ENCODE data around the gene GAB2. TPM values are rescaled to one million over a fixed set of nuclear protein-coding genes. Genes with fewer than 3 reads are reported as not detected.

Gene GAB2
- total RNA-seq, 4 donors from 2014 or later, result 39.6 to 57.3 (median 46.6) TPM

DNA sequence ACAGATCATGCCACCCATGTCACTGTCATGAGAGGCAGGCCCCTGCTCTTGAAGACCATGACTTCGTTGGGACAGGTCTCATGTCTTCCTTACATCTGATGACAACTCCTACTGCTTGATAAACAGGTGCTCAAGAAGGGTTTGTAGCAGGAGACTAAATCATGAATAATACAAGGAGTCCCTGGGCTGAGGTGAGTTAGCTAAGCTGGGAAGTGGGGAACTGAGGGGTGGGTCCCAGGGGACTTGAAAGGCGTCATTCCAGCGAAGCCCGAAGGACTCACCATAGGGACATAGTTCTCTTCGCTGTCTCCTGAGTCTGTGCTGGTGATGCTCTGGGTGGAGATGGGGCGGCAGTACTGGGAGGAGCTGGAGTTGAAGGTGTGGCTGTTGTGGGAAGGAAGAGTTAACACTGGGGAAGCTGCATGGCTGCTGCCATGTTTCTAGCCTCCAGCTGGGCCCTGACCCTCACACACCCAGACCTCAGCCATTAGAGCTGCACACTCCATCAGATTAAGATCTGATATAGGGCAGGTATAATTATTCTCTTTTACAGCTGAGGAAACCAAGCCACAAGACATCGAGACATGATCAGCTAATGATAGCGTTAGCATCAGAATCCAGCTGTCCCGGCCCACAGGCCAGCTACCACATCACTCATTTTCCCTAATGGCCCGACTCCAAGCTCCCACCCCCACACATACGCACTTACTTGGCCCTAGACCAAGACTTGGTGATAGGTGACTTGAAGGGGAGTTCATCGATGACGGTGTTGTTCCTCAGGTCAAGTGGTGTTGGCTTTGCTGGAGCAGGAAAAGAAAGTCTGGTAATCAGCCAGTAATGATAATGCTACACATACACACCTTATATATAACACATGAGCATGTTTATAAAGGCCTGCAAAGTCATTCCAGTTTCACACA is 196.0 kb downstream of the GAB2 start:
- DNase-seq (ENCODE audit: low spot score in 2 of 2), result no peak
- Histone ChIP-seq H3K4me1 (no peaks in the 10 kb centered on the region), H3K9me3 (no peaks in the 10 kb centered on the region), H3K27ac (no peak overlapping the region), H3K27me3 (no peaks in the 10 kb centered on the region), H3K36me3 (peaks cover 0 to 96% (median 14%) of the 10 kb centered on the region in 3 donors), H3K4me3 (no peak overlapping the region)
- TF ChIP-seq POLR2A (IDR thresholded peaks at IDR 0.05) (no peak), EP300 (IDR thresholded peaks at IDR 0.05) (no peak)
- TF ChIP-seq, protein P1, sequence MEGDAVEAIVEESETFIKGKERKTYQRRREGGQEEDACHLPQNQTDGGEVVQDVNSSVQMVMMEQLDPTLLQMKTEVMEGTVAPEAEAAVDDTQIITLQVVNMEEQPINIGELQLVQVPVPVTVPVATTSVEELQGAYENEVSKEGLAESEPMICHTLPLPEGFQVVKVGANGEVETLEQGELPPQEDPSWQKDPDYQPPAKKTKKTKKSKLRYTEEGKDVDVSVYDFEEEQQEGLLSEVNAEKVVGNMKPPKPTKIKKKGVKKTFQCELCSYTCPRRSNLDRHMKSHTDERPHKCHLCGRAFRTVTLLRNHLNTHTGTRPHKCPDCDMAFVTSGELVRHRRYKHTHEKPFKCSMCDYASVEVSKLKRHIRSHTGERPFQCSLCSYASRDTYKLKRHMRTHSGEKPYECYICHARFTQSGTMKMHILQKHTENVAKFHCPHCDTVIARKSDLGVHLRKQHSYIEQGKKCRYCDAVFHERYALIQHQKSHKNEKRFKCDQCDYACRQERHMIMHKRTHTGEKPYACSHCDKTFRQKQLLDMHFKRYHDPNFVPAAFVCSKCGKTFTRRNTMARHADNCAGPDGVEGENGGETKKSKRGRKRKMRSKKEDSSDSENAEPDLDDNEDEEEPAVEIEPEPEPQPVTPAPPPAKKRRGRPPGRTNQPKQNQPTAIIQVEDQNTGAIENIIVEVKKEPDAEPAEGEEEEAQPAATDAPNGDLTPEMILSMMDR (IDR thresholded peaks at IDR 0.05), result no peak
- 77 to 81% methylated on average over 13 of the region's 13 CpGs for WGBS, 2 donors

DNA sequence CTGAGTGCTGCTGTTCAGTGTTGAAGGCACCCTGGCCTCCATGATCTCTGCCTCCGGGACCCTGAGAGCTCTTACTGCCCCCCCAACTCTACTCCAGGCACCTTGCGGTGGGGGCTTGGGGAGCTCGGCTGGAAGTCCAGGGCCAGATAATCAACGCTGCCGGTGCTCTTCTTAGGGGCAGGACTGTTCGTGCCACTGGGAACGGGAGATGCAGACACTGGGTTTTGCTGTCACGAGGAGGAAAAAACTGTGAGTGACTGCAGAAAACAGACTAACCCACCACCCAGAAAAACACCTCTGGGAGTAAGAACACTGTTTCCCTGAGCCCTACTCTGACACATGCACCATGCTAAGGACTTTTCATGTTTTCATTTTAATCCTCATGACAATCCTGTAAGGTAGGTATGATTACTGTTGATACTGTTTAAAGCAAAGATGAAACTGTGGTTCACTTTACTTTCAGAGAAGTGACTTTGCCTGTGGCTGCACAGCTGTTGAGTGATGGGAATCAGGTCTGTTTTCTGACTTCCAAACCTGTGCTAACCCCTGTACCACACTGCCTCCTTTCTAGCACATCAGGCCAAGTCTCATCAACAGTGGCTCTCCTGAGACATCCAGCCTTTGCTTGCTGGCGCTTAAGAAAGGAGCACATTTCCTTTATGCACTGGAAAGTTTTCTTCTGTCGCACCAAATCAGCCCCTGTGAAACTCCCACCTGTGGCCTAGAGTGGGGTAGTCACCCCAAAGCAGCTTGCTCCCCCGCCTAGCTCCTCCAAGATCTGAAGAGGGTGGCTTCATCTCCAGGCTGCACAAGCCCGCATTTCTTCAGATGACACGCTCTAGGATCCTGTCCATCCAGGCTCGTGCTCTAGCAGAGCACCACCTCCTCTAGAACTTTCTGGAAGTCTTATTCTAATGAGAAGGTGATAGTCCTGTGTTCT is 197.1 kb downstream of the GAB2 start:
- TF ChIP-seq EP300 (IDR thresholded peaks at IDR 0.05) (no peak), POLR2A (IDR thresholded peaks at IDR 0.05) (no peak)
- TF ChIP-seq, protein P1 (IDR thresholded peaks at IDR 0.05), result no peak
- H3K4me3 ChIP-seq, result no peak overlapping the region
- no peak for DNase-seq (ENCODE audit: low spot score in 2 of 2)
- no peaks in the 10 kb centered on the region for H3K4me1 ChIP-seq
- WGBS, 2 donors, result 88 to 89% methylated on average over 14 of the region's 14 CpGs
- H3K36me3 ChIP-seq, result peaks cover 0 to 98% (median 14%) of the 10 kb centered on the region in 3 donors
- H3K27me3 ChIP-seq, result no peaks in the 10 kb centered on the region
- no peaks in the 10 kb centered on the region for H3K9me3 ChIP-seq
- H3K27ac ChIP-seq, result no peak overlapping the region

DNA sequence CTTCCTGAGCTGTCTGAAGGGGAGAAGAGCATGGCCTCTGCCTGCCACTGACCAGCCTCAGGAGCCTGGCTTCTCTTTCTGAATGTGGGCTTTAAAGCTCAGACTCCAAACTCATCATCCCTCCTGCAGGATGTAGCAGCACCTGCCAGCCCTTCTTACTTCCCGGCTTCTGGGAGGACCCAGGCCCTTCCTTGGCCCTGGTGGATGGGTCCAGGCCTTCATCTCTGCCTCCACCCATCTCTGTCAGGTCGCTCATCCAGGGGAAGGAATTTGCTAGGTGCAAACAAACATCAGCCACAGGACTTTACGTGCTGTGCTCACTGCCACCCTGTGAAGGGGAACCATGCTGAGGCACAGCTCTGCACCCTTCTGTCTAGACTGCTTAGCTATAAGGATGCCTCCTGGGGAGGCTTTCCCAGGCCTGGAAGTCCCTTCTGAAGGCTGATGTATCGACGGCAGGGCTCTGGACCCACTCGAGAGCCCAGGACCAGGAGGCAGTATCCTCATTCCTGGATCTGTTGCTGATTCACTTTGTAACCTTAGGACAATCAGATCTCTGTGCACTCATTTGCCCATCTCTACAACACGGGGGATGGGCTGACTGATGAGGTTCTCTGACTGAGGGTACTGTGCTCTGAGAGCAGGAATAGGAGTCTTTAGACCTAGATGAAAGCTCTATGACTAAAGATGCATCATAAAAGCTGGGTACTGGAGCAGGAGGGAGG is 198.0 kb downstream of the GAB2 start:
- peaks cover 0 to 98% (median 14%) of the 10 kb centered on the region in 3 donors for H3K36me3 ChIP-seq
- TF ChIP-seq EP300 (IDR thresholded peaks at IDR 0.05) (no peak), POLR2A (IDR thresholded peaks at IDR 0.05) (no peak)
- TF ChIP-seq, protein P1 (IDR thresholded peaks at IDR 0.05), result no peak
- DNase-seq (ENCODE audit: low spot score in 2 of 2), result no peak
- H3K27ac ChIP-seq, result no peak overlapping the region
- H3K27me3 ChIP-seq, result no peaks in the 10 kb centered on the region
- H3K4me3 ChIP-seq, result no peak overlapping the region
- H3K4me1 ChIP-seq, result no peaks in the 10 kb centered on the region
- 83% methylated on average over 7 of the region's 7 CpGs for WGBS, 2 donors
- H3K9me3 ChIP-seq, result no peaks in the 10 kb centered on the region

DNA sequence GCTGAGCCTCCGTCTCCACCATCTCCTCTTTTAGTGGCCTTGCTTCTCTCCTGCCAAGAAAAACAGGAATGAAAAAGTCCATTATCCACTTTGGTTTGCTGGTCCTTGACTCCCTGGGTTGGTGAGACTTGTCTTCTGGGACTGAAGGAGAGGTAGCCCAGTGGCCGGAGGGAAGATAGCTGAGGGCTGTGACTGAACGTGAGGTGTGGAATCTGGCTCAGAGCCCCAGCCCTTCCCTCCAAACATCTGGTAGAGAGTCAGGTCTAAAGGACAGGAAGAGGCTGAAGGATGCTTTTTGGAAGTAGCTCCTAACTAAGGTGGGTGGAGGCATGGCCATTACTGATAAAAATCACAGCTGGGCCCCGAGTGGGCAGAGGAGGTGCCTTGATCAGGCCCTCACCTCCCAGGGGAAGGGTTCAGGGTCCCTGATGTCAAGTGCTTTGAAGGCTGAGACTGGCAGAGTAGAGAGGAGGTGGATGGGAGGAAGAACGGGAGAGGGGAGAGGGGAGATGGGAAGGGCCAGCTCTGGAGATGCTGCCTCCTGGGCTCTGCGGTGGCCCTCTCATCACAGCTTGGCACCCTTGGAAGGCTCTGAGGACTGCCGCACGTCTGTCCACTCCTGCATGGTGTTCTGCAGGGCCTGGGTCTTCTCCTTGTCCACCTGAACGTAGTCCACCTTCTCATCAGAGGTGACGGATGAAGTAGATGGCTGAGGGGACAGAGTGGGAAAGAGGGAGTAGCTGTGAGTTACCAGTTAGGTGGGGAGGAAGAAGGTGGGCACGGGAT is 198.7 kb downstream of the GAB2 start:
- WGBS, 2 donors, result 83 to 85% methylated on average over 9 to 11 of the region's 11 CpGs
- Histone ChIP-seq H3K4me3 (no peak overlapping the region), H3K27ac (no peak overlapping the region), H3K27me3 (no peaks in the 10 kb centered on the region), H3K9me3 (no peaks in the 10 kb centered on the region), H3K36me3 (peaks cover 0 to 96% (median 14%) of the 10 kb centered on the region in 3 donors), H3K4me1 (no peaks in the 10 kb centered on the region)
- TF ChIP-seq POLR2A (IDR thresholded peaks at IDR 0.05) (no peak), EP300 (IDR thresholded peaks at IDR 0.05) (no peak)
- TF ChIP-seq, protein P1 (IDR thresholded peaks at IDR 0.05), result no peak
- no peak for DNase-seq (ENCODE audit: low spot score in 2 of 2)

Data from tibial nerve (tissue), 4 donors.